CD14-positive monocyte (primary cell): ENCODE measurements around the gene SLX9. TPM values are rescaled to one million over a fixed set of nuclear protein-coding genes. Genes with fewer than 3 reads are reported as not detected.

ENCODE experiments used
- DNase-seq, 3 donors: peaks; one replicate each; pipeline ENCODE4 v3.0.0-alpha.2; 2011 to 2022
- H2AFZ ChIP-seq: 2 replicates; pipeline ENCODE4 v1.6.0; 2012; ENCODE audit warnings: mild to moderate bottlenecking, low read depth, low read length, inconsistent platforms; ENCODE audit not compliant: insufficient read depth, poor library complexity, severe bottlenecking
- H3K27ac ChIP-seq, 2 donors: 1 replicate in 1 of 2; 2 replicates in 1 of 2; pipeline ENCODE4 v1.5.1; 2012 to 2013; ENCODE audit warnings: low read length in 2 of 2, control low read depth in 1 of 2, inconsistent platforms in 1 of 2, low read depth in 1 of 2, mild to moderate bottlenecking in 1 of 2
- H3K27me3 ChIP-seq, 2 donors: one replicate each; pipeline versions ENCODE4 v1.6.0 to v1.6.1; 2011 to 2013; ENCODE audit warnings: low read length in 2 of 2; ENCODE audit not compliant: control insufficient read depth in 2 of 2, insufficient read depth in 2 of 2
- H3K36me3 ChIP-seq, 2 donors: replicated peaks in 1 of 2; 1 replicate in 1 of 2; 2 replicates in 1 of 2; pipeline versions ENCODE4 v1.5.1 to v1.6.1; 2012 to 2013; ENCODE audit warnings: low read length in 2 of 2, control low read depth in 1 of 2, inconsistent platforms in 1 of 2, mild to moderate bottlenecking in 1 of 2; ENCODE audit not compliant: insufficient read depth in 2 of 2, control insufficient read depth in 1 of 2
- H3K4me1 ChIP-seq, 2 donors: 1 replicate in 1 of 2; 2 replicates in 1 of 2; pipeline versions ENCODE4 v1.5.1 to v1.6.1; 2012 to 2013; ENCODE audit warnings: low read length in 2 of 2, control low read depth in 1 of 2, inconsistent platforms in 1 of 2, mild to moderate bottlenecking in 1 of 2, moderate library complexity in 1 of 2; ENCODE audit not compliant: insufficient read depth in 2 of 2, control insufficient read depth in 1 of 2
- H3K4me2 ChIP-seq: replicated peaks from 2 replicates; pipeline ENCODE3; 2012; ENCODE audit warnings: low read length, moderate library complexity, mild to moderate bottlenecking; ENCODE audit not compliant: poor library complexity, severe bottlenecking; ENCODE audit errors: extremely low read depth
- H3K4me3 ChIP-seq, 3 experiments: fragments of 200-600 bp in 1 of 3; sonication (generic) in 1 of 3; replicated peaks in 1 of 3; 1 replicate in 2 of 3; 2 replicates in 1 of 3; pipeline ENCODE4 v1.5.1; 2011 to 2013; ENCODE audit warnings: low read length in 3 of 3, mild to moderate bottlenecking in 3 of 3, control low read depth in 2 of 3, low read depth in 2 of 3, inconsistent platforms in 1 of 3, moderate library complexity in 1 of 3
- H3K79me2 ChIP-seq: 2 replicates; pipeline ENCODE4 v1.6.0; 2012; ENCODE audit warnings: mild to moderate bottlenecking, control low read depth, inconsistent platforms, low read length, moderate library complexity; ENCODE audit not compliant: insufficient read depth
- H3K9ac ChIP-seq: 2 replicates; pipeline ENCODE4 v1.6.0; 2017; ENCODE audit warnings: low read length, mild to moderate bottlenecking; ENCODE audit not compliant: insufficient read depth, poor library complexity, severe bottlenecking
- H3K9me3 ChIP-seq, 2 donors: replicated peaks in 1 of 2; 1 replicate in 1 of 2; 2 replicates in 1 of 2; pipeline versions ENCODE4 v1.5.1 to v1.6.1; 2012 to 2013; ENCODE audit warnings: low read length in 2 of 2, control low read depth in 1 of 2; ENCODE audit not compliant: control insufficient read depth in 1 of 2, insufficient read depth in 1 of 2
- H4K20me1 ChIP-seq: 2 replicates; pipeline ENCODE4 v1.6.0; 2012; ENCODE audit warnings: mild to moderate bottlenecking, low read length, control low read depth, moderate library complexity; ENCODE audit not compliant: insufficient read depth
- H3K27ac Mint-ChIP-seq, 7 donors: one replicate each; pipeline ENCODE4 v1.8.0; 2020; ENCODE audit warnings: mild to moderate bottlenecking in 7 of 7, mixed read lengths in 7 of 7, moderate library complexity in 6 of 7, inconsistent platforms in 2 of 7
- H3K27me3 Mint-ChIP-seq, 3 donors: one replicate each; pipeline ENCODE4 v1.8.0; 2021 to 2022; ENCODE audit warnings: low read depth in 3 of 3, mild to moderate bottlenecking in 3 of 3, mixed read lengths in 3 of 3, moderate library complexity in 3 of 3, inconsistent platforms in 1 of 3
- H3K36me3 Mint-ChIP-seq, 2 donors: one replicate each; pipeline ENCODE4 v1.8.0; 2020; ENCODE audit warnings: mixed read lengths in 2 of 2, inconsistent platforms in 1 of 2, mild to moderate bottlenecking in 1 of 2
- H3K4me1 Mint-ChIP-seq: one replicate; pipeline ENCODE4 v1.8.0; 2020; ENCODE audit warnings: mild to moderate bottlenecking, mixed read lengths
- H3K4me3 Mint-ChIP-seq, 2 donors: one replicate each; pipeline ENCODE4 v1.8.0; 2020; ENCODE audit warnings: mild to moderate bottlenecking in 2 of 2, mixed read lengths in 2 of 2, moderate library complexity in 1 of 2
- H3K9me3 Mint-ChIP-seq, 7 donors: one replicate each; pipeline ENCODE4 v1.8.0; 2020 to 2022; ENCODE audit warnings: mixed read lengths in 7 of 7, mild to moderate bottlenecking in 6 of 7, moderate library complexity in 6 of 7, inconsistent platforms in 2 of 7
- WGBS: methylation state at CpG from one replicate; pipeline ENCODE4 v1.1.5; 2013; ENCODE audit warnings: missing lambda C conversion rate; ENCODE audit not compliant: insufficient coverage; 5-methylcytosine and 5-hydroxymethylcytosine counted together
- intact Hi-C, 2 donors: fragments of 100-400 bp; cut with micrococcal nuclease; formaldehyde crosslinking; loops; one replicate each; pipeline versions ENCODE4 v1.15.0 to v1.15.1; 2023
- polyA plus RNA-seq, 3 donors: library from polyadenylated mRNA; depleted of rRNA in 1 of 3; unstranded in 2 of 3; stranded (reverse) in 1 of 3; fragments of 300-500 nt in 2 of 3; fragments of >200 nt in 1 of 3; fragmentation: Illumina TruSeq in 2 of 3; gene quantifications; 1 replicate in 2 of 3; 2 replicates in 1 of 3; pipeline ENCODE4 v1.2.3, GENCODE V29; 2012 to 2021
- TF ChIP-seq, protein P1 (sequence below): fragments of 200-600 bp; IDR thresholded peaks from one replicate; pipeline ENCODE4 v1.8.0; 2022; ENCODE audit warnings: antibody characterized with exemption, mild to moderate bottlenecking

SLX9 gene
- polyA plus RNA-seq, 3 donors = 7.5 to 9.0 (median 9.0) TPM

DNA sequence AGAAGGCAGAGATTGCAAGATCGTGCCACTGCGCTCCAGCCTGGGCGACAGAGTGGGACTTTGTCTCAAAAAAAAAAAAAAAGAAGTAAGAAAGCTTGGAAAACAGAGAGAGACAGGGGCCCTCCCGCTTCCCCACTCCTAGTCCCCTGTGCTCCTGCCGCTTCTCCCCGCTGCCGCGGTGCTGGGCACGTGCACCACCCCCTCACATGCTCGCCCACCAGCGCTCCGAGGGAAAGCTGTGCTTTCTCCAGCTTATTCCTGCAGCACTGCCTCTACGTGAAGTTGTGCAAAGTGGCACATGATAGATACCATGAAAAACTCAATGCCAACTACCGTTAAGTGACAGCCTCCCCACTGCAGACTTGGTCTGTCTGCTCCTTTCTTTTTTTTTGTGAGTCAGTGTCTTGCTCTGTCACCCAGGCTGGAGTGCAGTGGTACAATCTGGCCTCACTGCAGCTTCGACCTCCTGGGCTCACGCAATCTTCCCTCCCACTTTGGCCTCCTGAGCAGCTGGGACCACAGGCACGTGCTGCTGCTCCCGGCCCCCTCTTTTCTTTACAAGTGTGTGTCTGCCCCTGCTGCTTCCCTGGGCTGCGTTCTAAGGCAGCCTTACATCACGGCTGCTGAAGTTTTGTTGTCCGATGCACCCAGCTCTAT, 15.4 kb downstream of the SLX9 start:
- Histone ChIP-seq H3K27ac (no peak overlapping the region), H2AFZ (no peak overlapping the region), H3K4me2 (no peak overlapping the region), H3K79me2 (peaks cover 10% of the 10 kb centered on the region), H3K9ac (no peak overlapping the region), H3K36me3 (peaks cover 57 to 80% of the 10 kb centered on the region in 2 donors), H3K27me3 (no peaks in the 10 kb centered on the region), H3K9me3 (no peaks in the 10 kb centered on the region), H3K4me3 (no peak overlapping the region), H4K20me1 (peaks cover 8% of the 10 kb centered on the region), H3K4me1 (no peaks in the 10 kb centered on the region)
- TF ChIP-seq, protein P1, sequence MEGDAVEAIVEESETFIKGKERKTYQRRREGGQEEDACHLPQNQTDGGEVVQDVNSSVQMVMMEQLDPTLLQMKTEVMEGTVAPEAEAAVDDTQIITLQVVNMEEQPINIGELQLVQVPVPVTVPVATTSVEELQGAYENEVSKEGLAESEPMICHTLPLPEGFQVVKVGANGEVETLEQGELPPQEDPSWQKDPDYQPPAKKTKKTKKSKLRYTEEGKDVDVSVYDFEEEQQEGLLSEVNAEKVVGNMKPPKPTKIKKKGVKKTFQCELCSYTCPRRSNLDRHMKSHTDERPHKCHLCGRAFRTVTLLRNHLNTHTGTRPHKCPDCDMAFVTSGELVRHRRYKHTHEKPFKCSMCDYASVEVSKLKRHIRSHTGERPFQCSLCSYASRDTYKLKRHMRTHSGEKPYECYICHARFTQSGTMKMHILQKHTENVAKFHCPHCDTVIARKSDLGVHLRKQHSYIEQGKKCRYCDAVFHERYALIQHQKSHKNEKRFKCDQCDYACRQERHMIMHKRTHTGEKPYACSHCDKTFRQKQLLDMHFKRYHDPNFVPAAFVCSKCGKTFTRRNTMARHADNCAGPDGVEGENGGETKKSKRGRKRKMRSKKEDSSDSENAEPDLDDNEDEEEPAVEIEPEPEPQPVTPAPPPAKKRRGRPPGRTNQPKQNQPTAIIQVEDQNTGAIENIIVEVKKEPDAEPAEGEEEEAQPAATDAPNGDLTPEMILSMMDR = no peak
- no peaks in the 10 kb centered on the region for H3K27me3 Mint-ChIP-seq
- peak overlapping the region in 1 of 7 donors; percentile 29 for H3K27ac Mint-ChIP-seq
- intact Hi-C loops = no loop called here
- H3K4me1 Mint-ChIP-seq = no peaks in the 10 kb centered on the region
- H3K4me3 Mint-ChIP-seq = no peak overlapping the region
- WGBS = 92% methylated on average over 21 of the region's 21 CpGs
- peaks cover 53 to 85% of the 10 kb centered on the region in 2 donors for H3K36me3 Mint-ChIP-seq
- H3K9me3 Mint-ChIP-seq = no peaks in the 10 kb centered on the region
- no peak for DNase-seq

DNA sequence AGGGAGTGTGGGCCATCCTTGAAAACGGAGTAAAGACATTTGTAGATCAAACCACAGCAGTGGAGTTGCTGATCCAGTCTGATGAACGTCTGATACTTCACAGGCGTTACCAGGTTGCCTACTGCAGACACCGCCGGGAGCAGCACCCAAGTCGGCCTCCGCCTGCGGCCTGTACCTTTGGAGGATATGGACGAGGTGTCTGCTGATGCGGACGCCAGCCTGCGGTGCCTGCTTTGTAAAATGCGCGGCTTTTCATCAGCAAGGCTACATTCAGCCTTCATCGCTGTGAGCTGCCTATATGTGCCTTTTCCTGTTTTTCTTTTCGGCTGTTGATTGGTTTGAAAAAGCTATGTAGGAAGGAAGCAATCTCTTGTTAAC, 16.0 kb downstream of the SLX9 start:
- H3K36me3 ChIP-seq = peaks cover 60 to 80% of the 10 kb centered on the region in 2 donors
- H3K79me2 ChIP-seq = peaks cover 6% of the 10 kb centered on the region
- H4K20me1 ChIP-seq = peaks cover 5% of the 10 kb centered on the region
- H3K4me1 Mint-ChIP-seq = no peaks in the 10 kb centered on the region
- H3K27ac Mint-ChIP-seq = peak overlapping the region in 1 of 7 donors; percentile 29
- no peaks in the 10 kb centered on the region for H3K9me3 Mint-ChIP-seq
- no peaks in the 10 kb centered on the region for H3K27me3 ChIP-seq
- intact Hi-C loops = no loop called here
- 92% methylated on average over 15 of the region's 16 CpGs for WGBS
- no peaks in the 10 kb centered on the region for H3K4me1 ChIP-seq
- no peak overlapping the region for H3K27ac ChIP-seq
- H3K27me3 Mint-ChIP-seq = no peaks in the 10 kb centered on the region
- no peak overlapping the region for H3K4me2 ChIP-seq
- H3K9ac ChIP-seq = no peak overlapping the region
- peaks cover 55 to 86% of the 10 kb centered on the region in 2 donors for H3K36me3 Mint-ChIP-seq
- H3K4me3 Mint-ChIP-seq = no peak overlapping the region
- H2AFZ ChIP-seq = no peak overlapping the region
- TF ChIP-seq, protein P1 = no peak
- no peaks in the 10 kb centered on the region for H3K9me3 ChIP-seq
- DNase-seq = no peak
- no peak overlapping the region for H3K4me3 ChIP-seq
